ENCODE measurements around the gene MAGEA10.
"Not testable (repeated sequence)": the region's sequence is repeated elsewhere in the genome, so short reads cannot be mapped to it uniquely, and the experiment has no call there.

The MAGEA10 gene

DNA sequence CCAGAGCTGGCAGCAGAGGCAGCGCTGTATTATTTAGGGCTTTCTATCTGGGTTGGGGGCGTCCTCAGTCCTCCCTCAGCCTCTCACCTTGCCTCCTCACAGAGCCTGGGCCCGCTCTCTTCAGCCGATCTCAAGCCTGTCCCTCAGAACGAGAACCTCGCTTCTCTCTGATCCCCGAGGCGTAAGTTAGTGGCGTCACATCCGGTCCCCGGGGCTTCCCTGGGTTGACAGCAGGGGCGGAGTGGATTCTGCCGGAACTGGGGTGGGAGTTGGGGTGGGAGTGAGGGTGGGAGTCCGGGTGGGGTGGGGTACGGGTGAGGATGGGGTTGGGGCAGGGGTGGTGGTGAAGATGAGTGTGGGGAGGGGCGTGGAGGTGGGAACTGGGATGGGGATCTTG lies at the start of gene MAGEA10:
Gene MAGEA10 (minus strand): TSS at position 190 of the 397 bp plus-strand sequence. CDS start 2,957 bp downstream, outside the sequence.
- DNase-seq = no peak

DNA sequence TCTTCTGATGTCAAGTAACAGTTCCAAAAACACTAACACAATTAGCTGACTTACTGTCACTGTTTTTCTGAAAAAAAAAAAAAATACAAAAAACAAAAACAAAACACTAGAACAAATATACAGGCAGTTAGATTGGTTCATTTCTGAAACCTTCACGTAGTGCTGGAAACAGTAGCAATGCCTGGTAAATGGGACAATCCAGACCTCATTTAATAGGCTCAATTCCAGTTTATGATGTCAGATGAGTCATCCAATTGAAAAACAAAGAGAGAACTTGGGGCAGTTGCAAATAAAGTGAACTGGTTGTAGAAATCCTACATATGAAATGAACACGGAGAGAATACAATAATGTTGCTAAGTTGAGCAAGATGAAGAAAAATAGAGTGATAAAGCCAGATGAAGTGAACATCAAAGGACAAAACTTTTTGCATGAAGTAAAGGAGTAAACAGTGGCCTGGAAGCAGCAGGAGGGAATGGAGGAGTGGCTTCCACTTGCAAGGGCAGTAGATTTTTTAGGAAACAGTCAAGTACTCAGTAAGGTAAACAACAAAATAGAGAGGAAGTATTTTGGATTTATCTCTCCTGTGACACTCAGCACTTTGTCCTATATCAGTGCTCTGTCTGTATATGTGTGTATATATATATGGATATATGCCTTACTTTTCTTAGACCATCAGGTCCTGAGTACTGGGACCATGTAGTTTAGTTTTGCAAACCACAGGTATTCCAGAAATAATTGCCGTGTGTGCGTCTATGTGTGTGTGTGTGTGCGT lies 39.3 kb upstream of the MAGEA10 start:
- no peak for DNase-seq

DNA sequence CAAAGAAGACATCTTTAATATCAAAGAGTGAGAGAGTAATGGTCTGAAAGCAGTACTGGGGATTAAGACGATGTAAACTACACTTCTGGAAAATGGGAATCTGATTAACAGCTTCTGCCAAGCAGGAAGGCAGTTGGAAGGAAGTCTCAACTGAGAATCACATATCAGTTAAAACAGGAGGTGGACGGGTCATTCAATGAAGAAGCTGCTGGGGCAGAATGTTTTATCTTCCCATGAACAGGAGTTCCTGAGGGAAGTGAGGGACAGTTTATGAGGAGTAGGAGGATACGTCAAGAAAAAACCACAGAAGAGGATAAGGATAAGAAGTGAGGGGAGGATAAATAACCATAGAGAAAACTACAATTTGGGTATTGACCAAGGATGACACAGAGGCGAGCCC lies 38.7 kb upstream of the MAGEA10 start:
- DNase-seq = no peak

DNA sequence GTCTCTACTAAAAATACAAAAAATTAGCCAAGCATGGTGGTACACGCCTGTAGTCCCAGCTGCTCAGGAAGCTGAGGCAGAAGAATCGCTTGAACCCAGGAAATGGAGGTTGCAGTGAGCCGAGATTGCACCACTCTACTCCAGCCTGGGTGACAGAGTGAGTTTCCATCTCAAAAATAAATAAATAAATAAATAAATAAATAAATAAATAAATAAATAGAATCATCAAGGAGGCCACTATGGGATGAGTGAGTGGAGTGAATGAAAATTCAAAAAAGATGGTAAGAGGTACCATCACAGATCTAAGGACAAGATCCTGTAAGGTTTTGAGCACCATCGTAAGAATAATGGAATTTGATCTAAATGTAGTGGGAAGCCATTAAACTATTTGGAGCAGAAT lies 37.5 kb upstream of the MAGEA10 start:
- DNase-seq = not testable (repeated sequence)

DNA sequence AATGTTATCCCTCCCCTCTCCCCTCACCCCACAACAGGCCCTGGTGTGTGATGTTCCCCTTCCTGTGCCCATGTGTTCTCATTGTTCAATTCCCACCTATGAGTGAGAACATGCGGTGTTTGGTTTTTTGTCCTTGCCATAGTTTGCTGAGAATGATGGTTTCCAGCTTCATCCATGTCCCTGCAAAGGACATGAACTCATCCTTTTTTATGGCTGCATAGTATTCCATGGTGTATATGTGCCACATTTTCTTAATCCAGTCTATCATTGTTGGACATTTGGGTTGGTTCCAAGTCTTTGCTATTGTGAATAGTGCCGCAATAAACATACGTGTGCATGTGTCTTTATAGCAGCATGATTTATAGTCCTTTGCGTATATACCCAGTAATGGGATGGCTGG lies 35.5 kb upstream of the MAGEA10 start:
- DNase-seq = not testable (repeated sequence)

DNA sequence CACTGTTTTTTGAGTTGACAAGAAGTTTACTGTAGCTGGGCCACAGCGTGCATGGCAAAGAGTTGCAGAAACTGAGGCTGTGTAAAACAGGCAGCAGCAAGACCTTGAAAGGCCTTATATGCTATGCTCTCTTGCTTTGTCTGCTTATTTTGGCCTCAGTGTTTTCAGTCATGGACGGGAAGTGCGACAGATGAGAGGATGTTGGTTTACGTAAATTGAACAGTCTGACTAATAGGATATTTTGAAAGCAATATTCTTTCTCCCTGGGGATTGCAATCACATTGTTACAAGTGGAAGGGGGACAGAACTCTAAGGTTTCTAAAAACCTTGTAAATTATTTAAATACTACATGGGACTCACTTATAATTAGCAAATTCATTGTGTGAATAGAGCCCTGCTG lies 32.2 kb upstream of the MAGEA10 start:
- DNase-seq = no peak

DNA sequence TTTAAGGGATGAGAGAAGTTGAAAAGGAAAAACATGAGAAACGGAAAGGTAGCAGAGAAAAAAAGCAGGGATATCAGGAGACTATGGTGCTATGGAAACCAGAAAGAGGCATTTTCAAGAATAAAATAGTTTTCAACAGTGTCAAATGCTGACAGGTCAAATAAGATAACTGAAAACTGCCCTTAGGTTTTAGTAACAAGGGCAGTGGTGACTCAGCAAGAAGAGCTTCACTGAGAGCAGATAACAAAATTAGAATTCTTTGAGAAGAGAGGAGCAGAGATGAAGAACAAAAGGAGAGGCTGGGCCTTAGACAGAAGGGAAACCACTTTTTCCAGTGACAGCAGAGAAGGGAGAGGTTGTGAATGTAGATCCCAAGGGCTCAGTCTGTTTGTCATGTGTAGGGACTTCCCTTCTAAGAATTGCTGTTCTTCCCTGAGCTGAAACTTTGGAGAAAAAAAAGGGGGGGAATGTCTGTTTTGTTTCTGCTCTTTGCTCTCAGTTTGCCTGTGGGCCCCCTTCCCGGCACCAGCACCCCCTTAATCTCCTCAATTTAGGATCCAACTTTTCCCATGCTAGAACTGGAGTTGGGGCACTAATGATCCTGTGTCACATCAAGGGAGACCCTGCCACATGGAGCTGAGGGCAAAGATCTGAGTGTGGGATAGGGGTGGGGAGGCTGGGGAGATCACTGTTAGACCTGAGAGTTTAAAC lies 26.8 kb upstream of the MAGEA10 start:
- no peak for DNase-seq

DNA sequence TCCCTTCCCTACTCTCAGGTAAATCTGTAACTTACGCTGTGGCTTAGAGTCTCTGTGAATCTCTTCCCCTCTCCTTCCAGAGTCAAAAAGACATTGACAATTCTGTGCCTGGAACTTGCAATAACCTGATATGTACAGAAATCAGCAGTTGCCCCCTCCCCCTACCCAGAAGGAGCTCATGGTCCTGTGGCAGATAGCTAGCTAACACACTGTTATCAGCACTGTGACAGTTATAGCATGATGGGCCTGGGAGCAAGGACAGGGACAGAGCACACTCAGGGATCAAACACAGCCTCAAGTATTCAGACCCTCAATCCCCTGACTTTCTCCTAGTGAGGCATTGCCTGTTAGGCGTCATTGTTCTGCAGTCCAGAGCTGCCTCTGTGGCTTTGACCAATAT lies 18.7 kb upstream of the MAGEA10 start:
- no peak for DNase-seq

DNA sequence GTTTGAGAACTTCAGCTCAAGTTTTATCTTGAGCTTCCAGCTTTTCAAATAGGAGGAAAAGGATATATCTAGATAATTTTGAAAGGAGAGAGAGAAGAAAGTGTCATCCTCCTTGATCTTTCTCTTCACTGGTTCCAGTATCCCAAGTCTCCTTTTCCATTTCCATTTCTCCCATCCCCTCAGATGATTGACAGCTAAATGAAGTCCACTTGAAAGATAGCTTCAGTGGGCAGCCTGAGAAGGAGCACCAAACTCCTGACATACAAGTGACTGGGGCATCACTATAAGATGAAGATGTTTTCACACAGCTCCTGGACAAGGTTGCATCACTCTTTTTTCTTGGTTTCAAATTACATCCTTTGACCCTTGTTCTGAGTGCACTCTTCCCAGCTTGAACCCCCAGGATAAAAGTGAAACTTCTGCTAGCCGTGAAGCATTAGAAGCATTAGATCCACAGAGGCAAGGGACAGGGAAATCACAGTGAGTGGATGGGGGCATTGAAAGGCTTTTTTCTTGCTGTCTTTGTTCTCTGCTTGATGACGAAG lies 17.5 kb upstream of the MAGEA10 start:
- no peak for DNase-seq

DNA sequence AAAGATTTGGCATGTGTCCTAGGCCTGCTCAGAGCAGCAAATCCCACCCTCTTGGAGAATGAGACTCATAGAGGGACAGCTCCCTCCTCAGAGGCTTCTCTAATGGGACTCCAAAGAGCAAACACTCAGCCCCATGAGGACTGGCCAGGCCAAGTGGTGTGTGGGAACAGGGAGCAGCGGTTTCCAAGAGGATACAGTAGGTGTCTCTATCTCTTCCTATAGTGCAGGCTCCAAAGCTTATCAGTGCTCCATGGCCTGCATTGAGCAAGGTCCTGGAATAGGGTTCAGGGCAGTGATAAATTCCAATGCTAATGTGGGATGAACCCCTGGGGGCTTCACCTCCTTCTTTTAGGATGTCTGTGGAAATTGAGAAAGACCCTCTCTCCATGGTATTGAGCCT lies 15.7 kb upstream of the MAGEA10 start:
- DNase-seq = no peak

DNA sequence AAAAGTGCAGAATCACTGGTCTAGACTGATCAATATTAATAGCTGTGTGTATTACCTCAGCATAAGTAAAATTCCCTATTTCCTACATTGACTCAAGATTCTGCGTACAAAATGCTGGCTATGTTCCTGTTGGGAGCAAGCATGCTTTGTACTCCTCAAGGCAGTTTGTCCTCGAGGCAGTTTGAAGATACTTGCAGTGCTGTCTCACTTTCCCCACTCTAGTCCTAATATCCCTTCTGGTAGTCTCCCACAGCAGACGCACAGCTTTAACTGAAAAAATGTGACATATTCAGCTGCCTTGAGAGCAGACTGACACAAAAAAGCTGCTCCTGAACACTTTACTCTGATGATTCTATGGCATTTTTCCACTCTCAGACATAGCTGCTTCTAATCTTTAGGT lies 12.9 kb upstream of the MAGEA10 start:
- DNase-seq = no peak

DNA sequence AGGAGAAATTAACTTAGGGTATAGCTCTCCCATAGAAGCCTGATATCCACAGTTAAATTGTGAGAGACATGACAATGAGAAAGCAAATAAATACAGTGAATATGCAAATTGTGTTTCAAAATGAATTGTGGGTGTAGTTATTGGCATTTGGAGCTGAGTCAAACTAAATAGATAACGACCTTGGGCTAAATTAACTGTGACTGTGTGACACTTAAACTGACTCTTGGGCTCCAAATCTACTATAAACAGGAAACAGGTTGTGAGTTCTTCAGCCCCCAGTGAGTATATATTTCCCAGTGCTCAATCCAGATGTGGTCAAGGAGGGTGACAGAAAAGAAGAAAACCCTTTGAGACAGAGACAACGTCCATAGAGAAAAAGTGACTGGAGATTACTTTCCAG lies 11.3 kb upstream of the MAGEA10 start:
- DNase-seq = no peak

DNA sequence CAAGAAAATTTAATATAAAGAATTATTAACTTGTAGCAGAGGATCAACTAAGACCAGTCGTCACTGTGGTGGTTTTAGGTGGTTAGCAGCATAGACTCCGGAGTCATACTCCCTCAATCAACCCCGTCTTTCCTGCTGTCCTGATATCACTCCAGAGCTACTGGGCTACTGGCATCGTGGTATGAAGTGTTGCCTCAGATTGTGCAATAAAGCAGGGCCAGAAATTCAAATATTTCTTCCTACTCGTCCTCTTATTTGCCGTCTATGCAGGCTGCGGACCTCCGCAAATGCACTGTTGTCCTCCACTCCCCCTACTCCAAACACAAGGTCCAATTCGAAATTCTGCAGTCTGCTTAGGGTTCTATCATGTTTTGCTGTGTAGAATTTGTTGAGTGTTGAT lies 1.2 kb upstream of the MAGEA10 start:
- no peak for DNase-seq

DNA sequence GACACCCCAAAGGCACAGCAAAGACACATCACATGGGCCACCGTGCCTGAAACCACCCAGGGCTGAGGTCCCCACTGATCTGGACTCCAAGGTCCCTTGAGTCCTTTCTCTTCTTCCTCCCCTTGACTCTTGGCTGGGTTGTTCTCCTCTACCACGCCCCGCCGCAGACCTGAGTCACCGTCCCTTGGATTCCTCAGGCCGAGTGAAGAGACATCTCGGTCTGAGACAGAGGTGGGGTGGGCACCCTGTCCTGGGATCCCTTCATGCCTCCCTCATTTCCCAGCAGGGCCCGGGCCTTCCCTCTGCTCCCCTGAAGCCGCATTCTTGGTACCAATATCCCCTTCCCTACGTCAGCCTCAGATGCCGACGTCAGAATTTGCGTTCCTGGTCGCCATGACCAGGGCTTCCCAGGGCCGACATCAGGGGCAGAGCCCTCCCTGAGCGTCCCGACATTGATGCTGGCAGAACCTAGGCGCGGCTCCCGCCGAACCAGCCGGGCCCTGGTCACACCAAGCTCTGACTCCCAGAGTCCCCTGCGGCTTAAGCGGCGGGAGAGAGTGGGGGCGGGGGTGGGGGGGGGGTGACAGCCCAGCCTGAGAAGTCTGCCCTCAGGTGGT lies 498 bp downstream of the MAGEA10 start:
- no peak for DNase-seq

DNA sequence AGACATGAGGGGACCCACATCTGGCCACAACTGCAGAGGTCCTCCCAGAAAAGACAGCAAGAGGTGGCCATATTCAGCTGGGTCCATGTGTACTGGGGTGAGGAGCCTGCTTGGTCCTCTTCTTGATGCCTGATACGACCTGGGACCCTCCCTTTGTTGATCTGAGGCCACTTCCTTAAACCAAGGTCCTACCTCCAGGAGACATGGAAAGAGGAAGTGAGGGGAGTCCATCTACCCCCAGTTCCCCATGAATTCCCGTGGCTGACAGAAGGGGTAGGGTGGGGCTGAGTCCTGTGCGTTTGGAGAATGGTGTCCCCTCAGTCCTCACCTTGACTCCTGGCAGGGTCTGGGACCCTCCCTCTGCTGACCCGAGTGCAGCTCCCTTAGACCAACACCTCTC lies 2.1 kb downstream of the MAGEA10 start:
- DNase-seq = no peak

DNA sequence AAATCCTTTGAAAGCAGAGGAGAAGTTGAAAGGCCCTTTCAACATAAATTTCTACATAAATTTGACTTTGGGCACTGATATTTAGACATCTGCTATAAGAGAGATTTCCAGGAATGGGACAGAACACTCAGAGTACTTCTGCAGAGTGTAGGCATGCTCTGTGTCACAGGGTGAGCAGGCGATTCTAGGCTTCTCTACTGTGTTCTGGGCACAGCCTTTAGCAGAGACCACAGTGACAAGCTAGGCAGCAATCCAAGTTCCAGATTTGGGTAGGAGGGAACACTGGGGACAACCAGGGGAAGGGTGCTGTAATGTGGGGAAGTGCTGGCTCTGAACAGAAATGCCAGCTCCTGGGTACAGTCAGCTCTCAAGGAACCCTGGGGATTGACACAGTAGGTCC lies 6.9 kb downstream of the MAGEA10 start:
- DNase-seq = no peak

DNA sequence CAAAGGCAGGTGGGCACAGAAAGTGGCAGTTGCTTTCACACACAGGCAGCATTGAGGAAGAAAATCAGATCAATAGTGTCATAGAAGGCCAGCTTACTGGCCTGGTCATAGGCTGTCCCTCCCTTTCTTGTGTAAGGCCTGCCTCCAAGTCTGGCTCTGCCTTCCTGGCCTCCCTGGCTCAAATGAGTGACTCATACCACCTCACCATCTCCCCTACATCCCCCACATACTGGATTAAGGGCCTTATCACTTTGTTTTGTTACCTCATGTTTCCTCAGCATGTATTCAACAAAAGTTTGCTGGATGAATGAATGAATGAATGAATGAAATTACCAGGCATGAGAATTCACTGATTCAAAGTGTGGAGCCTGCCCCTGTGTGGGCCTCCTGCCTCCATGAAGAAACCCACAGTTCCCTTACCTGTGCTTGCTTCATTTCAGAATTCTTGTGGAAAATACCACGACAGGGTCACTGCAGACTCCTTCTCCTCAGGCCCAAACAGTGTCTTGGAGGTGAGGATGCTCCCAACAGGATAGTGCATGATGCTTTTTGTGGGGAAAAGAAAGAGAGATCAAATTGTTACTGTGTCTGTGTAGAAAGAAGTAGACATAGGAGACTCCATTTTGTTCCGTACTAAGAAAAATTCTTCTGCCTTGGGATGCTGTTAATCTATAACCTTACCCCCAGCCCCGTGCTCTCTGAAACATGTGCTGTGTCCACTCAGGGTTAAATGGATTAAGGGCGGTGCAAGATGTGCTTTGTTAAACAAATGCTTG lies 9.1 kb downstream of the MAGEA10 start:
- not testable (repeated sequence) for DNase-seq

DNA sequence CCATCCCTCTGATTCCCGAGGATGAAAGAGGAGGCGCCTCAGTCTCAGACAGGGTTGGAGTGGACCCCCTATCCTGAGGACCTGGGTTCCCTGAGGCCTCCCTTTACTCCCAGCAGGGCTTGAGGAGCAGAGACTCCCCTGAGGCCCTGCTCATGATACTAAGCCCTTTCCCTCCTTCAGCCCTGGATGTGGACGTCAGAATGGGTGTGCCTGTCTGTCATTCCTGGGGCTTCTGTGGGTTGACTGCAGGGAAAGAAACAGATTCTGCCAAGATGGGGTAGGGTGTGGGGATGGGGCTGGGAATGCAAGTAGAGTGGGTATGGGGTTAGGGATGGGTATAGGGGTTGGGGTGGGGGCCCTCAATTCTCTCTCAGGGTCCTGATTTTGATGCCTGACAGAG lies 21.1 kb downstream of the MAGEA10 start:
- no peak for DNase-seq

DNA sequence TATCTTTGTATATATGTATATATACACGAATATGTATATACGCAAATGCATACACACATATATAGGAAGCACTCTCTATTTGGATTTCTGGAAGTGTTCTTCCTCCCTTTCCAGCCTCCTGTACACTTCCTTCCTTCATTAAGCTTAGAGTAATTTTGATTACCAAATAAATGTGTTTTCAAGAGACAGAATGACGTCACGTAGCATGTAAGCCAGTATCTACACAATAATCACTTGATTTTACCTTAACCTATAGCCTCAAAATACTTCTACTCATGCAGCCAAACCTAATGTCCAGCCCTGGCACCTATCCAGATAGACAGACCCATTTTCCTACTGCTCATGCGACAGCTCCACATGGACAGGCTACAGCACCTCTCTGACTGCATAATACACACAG lies 29.9 kb downstream of the MAGEA10 start:
- DNase-seq = no peak

DNA sequence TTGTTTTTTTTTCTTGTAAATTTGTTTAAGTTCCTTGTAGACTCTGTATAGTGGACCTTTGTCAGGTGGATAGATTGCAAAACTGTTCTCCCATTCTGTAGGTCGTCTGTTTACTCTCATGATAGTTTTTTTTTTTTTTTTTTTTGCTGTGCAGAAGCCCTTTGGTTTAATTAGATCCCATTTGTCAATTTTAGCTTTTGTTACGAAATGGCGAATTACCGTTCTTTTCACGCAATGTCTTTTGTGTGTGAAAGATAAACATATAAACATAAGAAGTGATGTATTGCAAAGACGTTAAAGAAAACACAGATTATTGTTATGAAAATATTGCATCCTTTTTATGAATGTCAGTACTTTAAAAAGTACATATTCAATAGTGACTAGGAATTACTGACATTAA lies 34.5 kb downstream of the MAGEA10 start:
- no peak for DNase-seq

DNA sequence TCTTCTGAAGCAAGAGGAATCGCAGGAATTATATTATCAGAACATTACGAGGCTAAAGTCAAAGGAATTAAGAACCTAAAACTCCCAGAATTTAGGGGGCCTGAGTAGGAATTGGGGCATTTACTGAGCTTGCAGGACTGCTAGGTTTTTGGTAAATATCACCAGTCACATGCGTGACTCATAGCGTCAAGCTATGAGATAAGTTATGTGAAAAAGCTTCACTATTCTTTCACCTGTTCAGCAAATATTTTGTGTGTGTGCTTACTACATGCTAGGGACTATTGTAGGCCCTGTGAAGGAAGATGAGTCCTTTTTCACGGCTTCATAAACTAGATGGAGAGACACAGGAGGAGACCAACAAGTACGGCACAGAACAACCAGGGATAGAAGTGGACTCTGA lies 52.2 kb downstream of the MAGEA10 start:
- DNase-seq = no peak

Measured in fibroblast of skin of right biceps (primary cell).